Measurements from ENCODE around the gene EML6. TPM values are rescaled to one million over a fixed set of nuclear protein-coding genes. Genes with fewer than 3 reads are reported as not detected.
A peak's percentile ranks its signal among the peaks of the same experiment; 100 is the strongest.

The EML6 gene
- total and polyA plus RNA-seq, 10 of the 15 experiments (the other 5 are each of a cell fraction or from before 2014, with no cell fraction given) = 0.09 to 0.67 (median 0.21) TPM

DNA sequence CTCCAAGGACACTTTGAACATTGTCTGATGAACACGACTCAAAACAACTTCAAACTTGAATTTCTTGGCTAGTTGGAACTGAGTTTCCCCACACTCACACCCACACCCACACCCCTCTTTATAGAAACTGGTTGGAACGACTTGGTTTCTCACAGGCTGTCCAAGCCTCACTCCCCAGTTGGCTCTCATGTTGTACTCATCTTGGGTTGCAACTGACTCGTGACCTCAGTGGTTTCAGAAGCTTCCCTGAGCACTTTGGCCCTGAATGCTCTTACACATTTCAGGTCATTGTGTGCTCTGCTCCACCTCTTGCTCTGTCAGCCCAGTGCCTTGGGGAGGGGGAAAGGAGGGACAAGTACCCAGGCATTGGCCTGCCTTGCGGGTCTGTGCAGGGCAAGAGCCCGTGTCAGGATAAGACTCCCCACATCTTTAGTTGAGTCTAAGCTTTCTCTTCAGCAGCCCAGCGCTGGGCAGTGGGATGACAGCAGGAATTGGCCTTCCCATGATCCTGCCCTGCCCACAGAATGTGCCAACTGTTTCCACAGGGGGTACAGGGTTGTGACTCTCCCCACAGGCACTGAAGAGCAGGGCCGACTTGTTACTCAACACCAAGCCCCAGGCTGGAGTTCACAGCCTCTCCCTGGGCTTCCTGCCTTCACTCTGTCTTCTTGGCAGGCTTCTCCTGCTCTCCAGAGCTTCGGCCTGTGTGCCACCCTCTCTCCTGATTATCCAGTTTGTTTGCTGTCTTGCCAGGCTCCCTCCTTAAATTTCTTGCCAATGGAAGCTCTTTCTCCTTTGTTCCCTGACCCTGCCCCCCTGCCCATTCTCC is 222.1 kb downstream of the EML6 start (continued):
- TF ChIP-seq EED (IDR thresholded peaks at IDR 0.05; ENCODE audit: low read depth) = no peak
- no peak for TF ChIP-seq SREBF2 (IDR thresholded peaks at IDR 0.05; ENCODE audit: low read length)
- TF ChIP-seq IRF4 (IDR thresholded peaks at IDR 0.05; ENCODE audit: low read depth, low read length) = no peak
- no peak for TF ChIP-seq CUX1 (IDR thresholded peaks at IDR 0.05; ENCODE audit: insufficient replicate concordance, low read depth, low read length)
- no peak for TF ChIP-seq TCF12 (IDR thresholded peaks at IDR 0.05; ENCODE audit: low read depth, low read length)
- TF ChIP-seq STAT1 (conservative IDR thresholded peaks at IDR 0.05) = no peak
- TF ChIP-seq, protein P1, sequence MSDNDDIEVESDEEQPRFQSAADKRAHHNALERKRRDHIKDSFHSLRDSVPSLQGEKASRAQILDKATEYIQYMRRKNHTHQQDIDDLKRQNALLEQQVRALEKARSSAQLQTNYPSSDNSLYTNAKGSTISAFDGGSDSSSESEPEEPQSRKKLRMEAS (IDR thresholded peaks at IDR 0.05; ENCODE audit: low read depth, low read length) = no peak
- TF ChIP-seq POLR2AphosphoS2 (IDR thresholded peaks at IDR 0.05; ENCODE audit: low read depth, low read length) = no peak
- TF ChIP-seq NR2F1 (conservative IDR thresholded peaks at IDR 0.05) = peak; percentile 52; the same call in 1 of the 2 replicates
- TF ChIP-seq TAF1 (IDR thresholded peaks at IDR 0.05; ENCODE audit: borderline replicate concordance, low read depth, low read length) = no peak
- no peak for TF ChIP-seq CHD2 (IDR thresholded peaks at IDR 0.05; ENCODE audit: borderline replicate concordance, low read depth, low read length)
- no peak for TF ChIP-seq MYC (IDR thresholded peaks at IDR 0.05; ENCODE audit: insufficient read depth, insufficient read length, insufficient replicate concordance, low read length, severe bottlenecking)
- TF ChIP-seq JUNB (IDR thresholded peaks at IDR 0.05) = no peak
- TF ChIP-seq SUZ12 (IDR thresholded peaks at IDR 0.05; ENCODE audit: unreplicated experiment) = no peak
- peak; percentile 39 to 71; a peak in 3 of 4 replicates for TF ChIP-seq BHLHE40 (IDR thresholded peaks at IDR 0.05; ENCODE audit: borderline replicate concordance in 1 of 2, low read depth in 2 of 2, low read length in 1 of 2)
- TF ChIP-seq NFIC (IDR thresholded peaks at IDR 0.05; ENCODE audit: low read depth, low read length) = no peak
- no peak for TF ChIP-seq CBFB (IDR thresholded peaks at IDR 0.05; ENCODE audit: low read depth)
- TF ChIP-seq ZBTB40 (IDR thresholded peaks at IDR 0.05; ENCODE audit: borderline replicate concordance) = no peak
- no peak for TF ChIP-seq SREBF1 (IDR thresholded peaks at IDR 0.05; ENCODE audit: low read length)
- 0 out of 2 replicates have a peak, but pooled peaks have one; percentile 50 for TF ChIP-seq RUNX3 (IDR thresholded peaks at IDR 0.05; ENCODE audit: low read length)
- 0 out of 2 replicates have a peak, but pooled peaks have one; percentile 17 for TF ChIP-seq RAD51 (IDR thresholded peaks at IDR 0.05)
- TF ChIP-seq IKZF1 (conservative IDR thresholded peaks at IDR 0.05) = peak; percentile 26; the same call in 1 of the 2 replicates

Measured in GM12878 (cell line).